ENCODE results near the gene KRTAP20-1. TPM values are rescaled to one million over a fixed set of nuclear protein-coding genes. Genes with fewer than 3 reads are reported as not detected.

KRTAP20-1 gene
- total RNA-seq, 1 experiment from 2014 or later, result not detected

DNA sequence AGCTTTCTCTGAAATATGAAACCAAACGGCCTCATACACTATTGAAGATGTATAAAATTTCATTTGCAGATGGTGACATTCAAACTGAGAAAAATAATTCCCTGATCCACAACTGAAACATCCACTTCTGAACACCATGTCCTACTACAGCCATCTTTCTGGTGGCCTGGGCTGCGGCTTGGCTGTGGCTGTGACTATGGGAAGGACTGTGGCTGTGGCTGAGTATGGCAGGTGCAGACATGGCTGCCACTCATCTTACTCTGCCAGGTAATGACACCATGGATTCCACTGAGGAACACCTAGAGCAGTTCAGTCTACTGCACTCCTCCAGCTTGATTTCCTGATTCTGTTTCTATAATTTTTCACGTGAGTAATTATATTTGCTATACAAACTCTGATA, 4.3 kb downstream of the KRTAP20-1 start, which contains the start of gene KRTAP20-4:
Gene KRTAP20-4 (plus strand): TSS at position 106 of the 400 bp plus-strand sequence.
- H3K4me1 ChIP-seq (replicated peaks), result peaks cover 18% of the 10 kb centered on the region
- H3K4me3 ChIP-seq, result no peak within 1 kb of the TSS
- no peak for DNase-seq (ENCODE audit: low read depth in 1 of 2, low spot score in 2 of 2)
- peak within 1 kb of the TSS; percentile 64 for H3K27ac ChIP-seq
- no peaks in the 10 kb centered on the region for H3K36me3 ChIP-seq
- H3K9me3 ChIP-seq (replicated peaks), result no peaks in the 10 kb centered on the region
- H3K27me3 ChIP-seq (replicated peaks), result no peaks in the 10 kb centered on the region

DNA sequence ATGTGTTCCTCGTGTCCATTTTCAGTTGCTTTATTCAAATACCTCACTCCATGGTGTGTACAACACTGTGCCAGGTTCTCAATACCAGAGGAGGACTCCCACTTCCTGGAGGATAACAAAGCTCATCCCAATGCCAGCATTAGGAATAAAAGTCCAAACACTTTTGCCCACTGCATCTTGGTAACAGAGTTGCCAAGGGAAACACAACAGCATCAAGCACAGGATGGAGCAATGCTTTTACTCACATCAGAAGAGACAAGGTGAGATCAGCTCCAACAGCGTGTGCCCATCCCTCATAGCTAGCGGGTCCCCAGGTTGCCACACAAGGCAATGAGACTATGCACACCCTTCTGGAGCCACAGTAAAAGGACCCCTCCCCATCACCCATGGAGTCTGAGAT, 7.1 kb downstream of the KRTAP20-1 start:
- H3K36me3 ChIP-seq, result no peaks in the 10 kb centered on the region
- no peak overlapping the region for H3K4me3 ChIP-seq
- no peaks in the 10 kb centered on the region for H3K9me3 ChIP-seq (replicated peaks)
- no peak overlapping the region for H3K27ac ChIP-seq
- DNase-seq (ENCODE audit: low read depth in 1 of 2, low spot score in 2 of 2), result no peak
- no peaks in the 10 kb centered on the region for H3K27me3 ChIP-seq (replicated peaks)
- H3K4me1 ChIP-seq (replicated peaks), result peaks cover 18% of the 10 kb centered on the region

DNA sequence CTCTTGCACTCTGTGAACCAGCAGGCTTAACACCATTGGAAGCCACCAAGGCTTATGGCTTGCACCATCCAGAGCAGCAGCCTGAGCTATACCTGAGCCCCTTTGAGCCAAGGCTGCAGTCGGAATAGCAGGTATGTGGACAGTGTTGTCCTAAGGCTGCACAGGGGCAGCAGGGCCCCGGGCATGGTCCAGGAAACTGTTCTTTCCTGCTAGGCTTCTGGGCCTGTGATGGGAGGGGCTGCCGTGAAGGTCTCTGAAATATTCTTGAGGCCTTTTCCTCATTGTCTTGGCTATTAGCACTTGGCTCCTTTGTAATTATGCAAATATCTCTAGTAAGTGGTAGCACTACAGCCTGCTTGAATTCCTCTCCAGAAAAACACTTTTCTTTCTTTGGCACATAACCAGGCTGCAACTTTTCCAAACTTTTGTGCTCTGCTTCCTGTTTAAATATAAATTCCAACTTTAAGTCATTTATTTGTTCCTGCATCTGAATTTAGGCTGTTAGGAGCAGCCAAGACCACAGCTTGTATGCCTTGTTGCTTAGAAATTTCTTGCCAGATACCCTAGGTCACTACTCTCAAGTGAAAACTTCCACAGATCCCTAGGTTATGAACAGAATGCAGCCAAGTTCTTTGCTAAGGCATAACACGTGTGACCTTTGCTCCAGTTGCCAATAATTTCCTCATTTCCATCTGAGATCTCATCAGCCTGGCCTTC, 9.4 kb downstream of the KRTAP20-1 start:
- peaks cover 10% of the 10 kb centered on the region for H3K4me1 ChIP-seq (replicated peaks)
- DNase-seq (ENCODE audit: low read depth in 1 of 2, low spot score in 2 of 2), result no peak
- no peaks in the 10 kb centered on the region for H3K27me3 ChIP-seq (replicated peaks)
- no peaks in the 10 kb centered on the region for H3K36me3 ChIP-seq
- no peaks in the 10 kb centered on the region for H3K9me3 ChIP-seq (replicated peaks)
- no peak overlapping the region for H3K4me3 ChIP-seq
- no peak overlapping the region for H3K27ac ChIP-seq

- Histone ChIP-seq H3K27ac (no peak overlapping the region), H3K27me3 (replicated peaks) (no peaks in the 10 kb centered on the region), H3K36me3 (no peaks in the 10 kb centered on the region), H3K4me3 (no peak overlapping the region), H3K9me3 (replicated peaks) (no peaks in the 10 kb centered on the region), H3K4me1 (replicated peaks) (no peaks in the 10 kb centered on the region)
- DNase-seq (ENCODE audit: low read depth in 1 of 2, low spot score in 2 of 2), result no peak
These were observed 11.9 kb downstream of the KRTAP20-1 start for GRCh38 chr21:30628109-30628508.

DNA sequence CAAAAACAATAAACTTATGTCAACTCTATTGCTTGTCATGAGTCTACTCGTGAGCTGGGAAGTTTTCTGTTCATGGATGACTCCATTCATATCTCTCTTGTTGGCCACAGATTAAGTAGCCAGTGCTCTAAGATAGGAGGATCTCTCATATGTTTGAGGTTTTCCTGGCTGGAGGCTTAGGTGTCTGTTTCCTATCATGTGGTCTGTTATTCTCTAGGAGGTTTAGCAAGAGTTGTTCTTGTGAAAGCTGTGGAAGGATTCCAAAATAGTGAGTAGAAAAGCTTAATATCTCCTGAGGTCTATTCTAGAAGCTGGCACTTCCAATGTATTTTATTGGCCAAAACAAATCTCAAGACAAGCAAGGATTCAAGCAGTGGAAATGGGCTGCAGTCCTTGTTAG, 13.0 kb downstream of the KRTAP20-1 start:
- no peaks in the 10 kb centered on the region for H3K9me3 ChIP-seq (replicated peaks)
- no peaks in the 10 kb centered on the region for H3K27me3 ChIP-seq (replicated peaks)
- no peak overlapping the region for H3K27ac ChIP-seq
- H3K4me1 ChIP-seq (replicated peaks), result no peaks in the 10 kb centered on the region
- H3K36me3 ChIP-seq, result no peaks in the 10 kb centered on the region
- no peak overlapping the region for H3K4me3 ChIP-seq
- no peak for DNase-seq (ENCODE audit: low read depth in 1 of 2, low spot score in 2 of 2)

- Histone ChIP-seq H3K4me1 (replicated peaks) (peaks cover 13% of the 10 kb centered on the region), H3K27me3 (replicated peaks) (no peaks in the 10 kb centered on the region), H3K36me3 (no peaks in the 10 kb centered on the region), H3K4me3 (no peak within 1 kb of the TSS), H3K9me3 (replicated peaks) (no peaks in the 10 kb centered on the region), H3K27ac (0 out of 2 replicates have a peak within 1 kb of the TSS, but pooled peaks have one; percentile 23)
- peak in 1 of 2 experiments; percentile 44 for DNase-seq (ENCODE audit: low read depth in 1 of 2, low spot score in 2 of 2)
These were observed 18.7 kb downstream of the KRTAP20-1 start, which contains the start of gene KRTAP20-2 for GRCh38 chr21:30634906-30635305. Gene KRTAP20-2 (plus strand): TSS chr21:30635206. CDS start chr21:30635264, 58 bp downstream.

DNA sequence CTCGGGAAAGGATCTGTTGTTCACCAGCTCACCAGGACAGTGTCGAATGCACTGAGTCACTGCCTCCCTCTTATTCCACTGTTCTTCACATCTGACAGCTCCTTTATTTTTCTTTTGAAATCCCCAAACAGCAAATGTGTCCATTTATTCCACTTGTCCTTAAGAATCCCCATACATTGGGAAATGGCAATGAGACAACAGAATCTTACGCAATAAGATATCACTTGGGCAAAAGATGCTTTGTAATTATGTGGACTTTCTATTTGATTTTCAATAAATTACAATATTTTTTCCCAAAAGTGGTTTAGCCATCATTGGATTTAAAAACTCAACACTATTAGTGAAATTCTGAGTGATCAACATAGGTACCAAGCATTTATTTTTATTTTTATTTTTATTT, 22.5 kb downstream of the KRTAP20-1 start:
- no peak for DNase-seq (ENCODE audit: low read depth in 1 of 2, low spot score in 2 of 2)
- peaks cover 13% of the 10 kb centered on the region for H3K4me1 ChIP-seq (replicated peaks)
- no peak overlapping the region for H3K27ac ChIP-seq
- H3K9me3 ChIP-seq (replicated peaks), result no peaks in the 10 kb centered on the region
- H3K27me3 ChIP-seq (replicated peaks), result no peaks in the 10 kb centered on the region
- H3K4me3 ChIP-seq, result no peak overlapping the region
- H3K36me3 ChIP-seq, result no peaks in the 10 kb centered on the region

GRCh38 chr21:30642564-30642963, 26.3 kb downstream of the KRTAP20-1 start, which contains the start of gene KRTAP20-3:
Gene KRTAP20-3 (plus strand): TSS chr21:30642864.
- H3K4me3 ChIP-seq, result no peak within 1 kb of the TSS
- 0 out of 2 replicates have a peak, but pooled peaks cover under 1% of the 10 kb centered on the region for H3K4me1 ChIP-seq (replicated peaks)
- H3K27ac ChIP-seq, result no peak within 1 kb of the TSS
- H3K27me3 ChIP-seq (replicated peaks), result no peaks in the 10 kb centered on the region
- H3K9me3 ChIP-seq (replicated peaks), result no peaks in the 10 kb centered on the region
- H3K36me3 ChIP-seq, result no peaks in the 10 kb centered on the region
- DNase-seq (ENCODE audit: low read depth in 1 of 2, low spot score in 2 of 2), result no peak

- no peak overlapping the region for H3K27ac ChIP-seq
- no peak overlapping the region for H3K4me3 ChIP-seq
- 0 out of 2 replicates have a peak, but pooled peaks cover 9% of the 10 kb centered on the region for H3K4me1 ChIP-seq (replicated peaks)
- no peaks in the 10 kb centered on the region for H3K36me3 ChIP-seq
- no peaks in the 10 kb centered on the region for H3K27me3 ChIP-seq (replicated peaks)
- DNase-seq (ENCODE audit: low read depth in 1 of 2, low spot score in 2 of 2), result no peak
- no peaks in the 10 kb centered on the region for H3K9me3 ChIP-seq (replicated peaks)
These were observed 30.7 kb downstream of the KRTAP20-1 start for GRCh38 chr21:30646904-30647414.

- Histone ChIP-seq H3K9me3 (replicated peaks) (no peaks in the 10 kb centered on the region), H3K4me1 (replicated peaks) (0 out of 2 replicates have a peak, but pooled peaks cover 5% of the 10 kb centered on the region), H3K36me3 (no peaks in the 10 kb centered on the region), H3K27ac (no peak overlapping the region), H3K27me3 (replicated peaks) (no peaks in the 10 kb centered on the region), H3K4me3 (no peak overlapping the region)
- no peak for DNase-seq (ENCODE audit: low read depth in 1 of 2, low spot score in 2 of 2)
These were observed 36.7 kb downstream of the KRTAP20-1 start for GRCh38 chr21:30652891-30653290.

Other genes with a start within 250 kb of the KRTAP20-1 start
- not detected in 2 replicates for gene KRTAP13-2, start 244.2 kb upstream of the KRTAP20-1 start, total RNA-seq (2014; rRNA removed; shearing (Covaris generic))
- not detected in 2 replicates for gene KRTAP13-1, start 220.4 kb upstream of the KRTAP20-1 start, total RNA-seq (2014; rRNA removed; shearing (Covaris generic))
- gene KRTAP13-3, start 190.5 kb upstream of the KRTAP20-1 start, total RNA-seq (2014; rRNA removed; shearing (Covaris generic)), result not detected in 2 replicates
- gene KRTAP13-4, start 186.2 kb upstream of the KRTAP20-1 start, total RNA-seq (2014; rRNA removed; shearing (Covaris generic)), result not detected in 2 replicates
- not detected in 2 replicates for gene KRTAP15-1, start 176.2 kb upstream of the KRTAP20-1 start, total RNA-seq (2014; rRNA removed; shearing (Covaris generic))
- not detected in 2 replicates for gene KRTAP19-1, start 136.1 kb upstream of the KRTAP20-1 start, total RNA-seq (2014; rRNA removed; shearing (Covaris generic))
- not detected in 2 replicates for gene KRTAP19-2, start 129.0 kb upstream of the KRTAP20-1 start, total RNA-seq (2014; rRNA removed; shearing (Covaris generic))
- not detected in 2 replicates for gene KRTAP19-3, start 124.4 kb upstream of the KRTAP20-1 start, total RNA-seq (2014; rRNA removed; shearing (Covaris generic))
- gene KRTAP19-4, start 119.3 kb upstream of the KRTAP20-1 start, total RNA-seq (2014; rRNA removed; shearing (Covaris generic)), result not detected in 2 replicates
- not detected in 2 replicates for gene KRTAP19-5, start 114.3 kb upstream of the KRTAP20-1 start, total RNA-seq (2014; rRNA removed; shearing (Covaris generic))
- not detected in 2 replicates for gene KRTAP19-6, start 74.6 kb upstream of the KRTAP20-1 start, total RNA-seq (2014; rRNA removed; shearing (Covaris generic))
- not detected in 2 replicates for gene KRTAP19-7, start 55.1 kb upstream of the KRTAP20-1 start, total RNA-seq (2014; rRNA removed; shearing (Covaris generic))
- not detected in 2 replicates for gene KRTAP22-2, start 26.0 kb upstream of the KRTAP20-1 start, total RNA-seq (2014; rRNA removed; shearing (Covaris generic))
- not detected in 2 replicates for gene KRTAP6-3, start 24.0 kb upstream of the KRTAP20-1 start, total RNA-seq (2014; rRNA removed; shearing (Covaris generic))
- not detected in 2 replicates for gene KRTAP6-2, start 17.5 kb upstream of the KRTAP20-1 start, total RNA-seq (2014; rRNA removed; shearing (Covaris generic))
- gene KRTAP22-1, start 15.3 kb upstream of the KRTAP20-1 start, total RNA-seq (2014; rRNA removed; shearing (Covaris generic)), result not detected in 2 replicates
- gene KRTAP6-1, start 2.5 kb upstream of the KRTAP20-1 start, total RNA-seq (2014; rRNA removed; shearing (Covaris generic)), result not detected in 2 replicates
- not detected in 2 replicates for gene KRTAP20-4, start 4.2 kb downstream of the KRTAP20-1 start, total RNA-seq (2014; rRNA removed; shearing (Covaris generic))
- not detected in 2 replicates for gene KRTAP20-2, start 18.8 kb downstream of the KRTAP20-1 start, total RNA-seq (2014; rRNA removed; shearing (Covaris generic))
- not detected in 2 replicates for gene KRTAP20-3, start 26.4 kb downstream of the KRTAP20-1 start, total RNA-seq (2014; rRNA removed; shearing (Covaris generic))
- gene KRTAP21-3, start 102.4 kb downstream of the KRTAP20-1 start, total RNA-seq (2014; rRNA removed; shearing (Covaris generic)), result not detected in 2 replicates
- not detected in 2 replicates for gene KRTAP21-2, start 130.8 kb downstream of the KRTAP20-1 start, total RNA-seq (2014; rRNA removed; shearing (Covaris generic))
- not detected in 2 replicates for gene KRTAP21-1, start 139.0 kb downstream of the KRTAP20-1 start, total RNA-seq (2014; rRNA removed; shearing (Covaris generic))
- gene KRTAP8-1, start 196.8 kb downstream of the KRTAP20-1 start, total RNA-seq (2014; rRNA removed; shearing (Covaris generic)), result not detected in 2 replicates
- gene KRTAP7-1, start 213.3 kb downstream of the KRTAP20-1 start, total RNA-seq (2014; rRNA removed; shearing (Covaris generic)), result not detected in 2 replicates

Measured in SJSA1 (cell line).